Measurements from ENCODE around the gene EXT2. TPM values are rescaled to one million over a fixed set of nuclear protein-coding genes. Genes with fewer than 3 reads are reported as not detected.

The EXT2 gene
- total RNA-seq, 1 experiment from 2014 or later = 42.9 TPM

DNA sequence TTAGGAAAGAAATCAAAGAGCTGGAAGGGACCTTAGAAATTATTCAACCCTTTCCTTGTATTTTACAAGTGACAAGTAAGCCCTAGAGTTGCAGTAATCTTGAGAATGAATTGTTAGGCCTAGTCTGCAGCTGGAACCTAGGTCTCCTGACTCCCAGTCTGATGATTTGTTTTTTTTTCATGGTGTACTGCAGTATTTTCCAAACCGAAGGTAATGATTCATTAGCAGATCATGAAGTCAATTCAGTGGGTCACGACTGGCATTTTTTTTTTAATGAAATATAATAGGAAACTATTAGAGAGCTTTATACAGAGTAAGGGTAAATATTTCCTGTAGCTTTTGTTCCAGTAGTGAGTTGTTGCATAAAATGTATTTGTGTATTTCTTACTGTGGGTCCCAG lies 42.8 kb downstream of the EXT2 start:
- no CpG with 5 or more reads among the region's 2 CpGs for WGBS (ENCODE audit: extremely low coverage, insufficient read length, low lambda C conversion rate)
- H2BK15ac ChIP-seq (ENCODE audit: low read depth, low read length) = no peak overlapping the region

More for the DNA sequence above, 42.8 kb downstream of the EXT2 start:
- H2BK12ac ChIP-seq (ENCODE audit: insufficient read length, low read depth, low read length) = no peak overlapping the region
- Mint-ChIP-seq H3K27me3 (ENCODE audit: low read depth) (no peaks in the 10 kb centered on the region), H3K4me3 (no peak overlapping the region), H3K9me3 (no peaks in the 10 kb centered on the region), H3K4me1 (peaks cover 0 to 13% of the 10 kb centered on the region in 2 experiments; a peak in 2 of 4 replicates), H3K27ac (no peak overlapping the region), H3K36me3 (ENCODE audit: insufficient read depth in 1 of 3, low read depth in 3 of 3) (no peaks in the 10 kb centered on the region; a peak in 2 of 7 replicates)
- H3K79me1 ChIP-seq (ENCODE audit: insufficient read depth, low read depth, low read length, poor library complexity, severe bottlenecking) = no peaks in the 10 kb centered on the region
- H3K4me2 ChIP-seq (ENCODE audit: insufficient read depth, insufficient read length, low read length) = no peak overlapping the region
- H3K9ac ChIP-seq (ENCODE audit: extremely low read depth, insufficient read length, low read length) = no peak overlapping the region
- H4K5ac ChIP-seq (ENCODE audit: insufficient read length, low read depth, low read length) = no peak overlapping the region
- H2AK5ac ChIP-seq (ENCODE audit: insufficient read length, low read length) = no peak overlapping the region
- no peak overlapping the region for H3K27ac ChIP-seq (ENCODE audit: insufficient read length, low read depth, low read length)
- H4K8ac ChIP-seq (replicated peaks; ENCODE audit: insufficient read length, low read depth, low read length) = no peak overlapping the region
- H2BK5ac ChIP-seq (ENCODE audit: insufficient read length, low read length) = no peak overlapping the region
- H2BK120ac ChIP-seq (ENCODE audit: low read depth, low read length, poor library complexity, severe bottlenecking) = no peak overlapping the region
- no peaks in the 10 kb centered on the region for H4K20me1 ChIP-seq (ENCODE audit: control insufficient read depth, insufficient read depth, insufficient read length)
- H3K4ac ChIP-seq (ENCODE audit: low read depth, low read length) = no peak overlapping the region
- no peaks in the 10 kb centered on the region for H3K4me1 ChIP-seq (ENCODE audit: insufficient read depth, low read length)
- H3K18ac ChIP-seq (ENCODE audit: insufficient read length, low read depth, low read length) = no peak overlapping the region
- no peak overlapping the region for H3T11ph ChIP-seq (ENCODE audit: low read length)
- no peak overlapping the region for H3K14ac ChIP-seq (ENCODE audit: insufficient read depth, low read length)
- no peaks in the 10 kb centered on the region for H3K23me2 ChIP-seq (ENCODE audit: insufficient read length, low read depth, low read length, poor library complexity, severe bottlenecking)
- no peak overlapping the region for H2AFZ ChIP-seq (ENCODE audit: low read length)
- H2BK20ac ChIP-seq (ENCODE audit: low read depth, low read length, poor library complexity, severe bottlenecking) = no peak overlapping the region
- TF ChIP-seq, protein P1, sequence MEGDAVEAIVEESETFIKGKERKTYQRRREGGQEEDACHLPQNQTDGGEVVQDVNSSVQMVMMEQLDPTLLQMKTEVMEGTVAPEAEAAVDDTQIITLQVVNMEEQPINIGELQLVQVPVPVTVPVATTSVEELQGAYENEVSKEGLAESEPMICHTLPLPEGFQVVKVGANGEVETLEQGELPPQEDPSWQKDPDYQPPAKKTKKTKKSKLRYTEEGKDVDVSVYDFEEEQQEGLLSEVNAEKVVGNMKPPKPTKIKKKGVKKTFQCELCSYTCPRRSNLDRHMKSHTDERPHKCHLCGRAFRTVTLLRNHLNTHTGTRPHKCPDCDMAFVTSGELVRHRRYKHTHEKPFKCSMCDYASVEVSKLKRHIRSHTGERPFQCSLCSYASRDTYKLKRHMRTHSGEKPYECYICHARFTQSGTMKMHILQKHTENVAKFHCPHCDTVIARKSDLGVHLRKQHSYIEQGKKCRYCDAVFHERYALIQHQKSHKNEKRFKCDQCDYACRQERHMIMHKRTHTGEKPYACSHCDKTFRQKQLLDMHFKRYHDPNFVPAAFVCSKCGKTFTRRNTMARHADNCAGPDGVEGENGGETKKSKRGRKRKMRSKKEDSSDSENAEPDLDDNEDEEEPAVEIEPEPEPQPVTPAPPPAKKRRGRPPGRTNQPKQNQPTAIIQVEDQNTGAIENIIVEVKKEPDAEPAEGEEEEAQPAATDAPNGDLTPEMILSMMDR (conservative IDR thresholded peaks at IDR 0.05) = no peak
- H4K91ac ChIP-seq (ENCODE audit: insufficient read length, low read depth, low read length) = no peak overlapping the region
- H3K9me3 ChIP-seq (ENCODE audit: control insufficient read depth, low read depth, low read length) = no peaks in the 10 kb centered on the region
- H3K27me3 ChIP-seq (ENCODE audit: insufficient read depth, low read length) = no peaks in the 10 kb centered on the region
- no peak overlapping the region for H3K56ac ChIP-seq (ENCODE audit: insufficient read length, low read depth, low read length)
- H3K79me2 ChIP-seq (ENCODE audit: insufficient read depth, low read length) = no peaks in the 10 kb centered on the region
- no peak for DNase-seq
- no peak overlapping the region for H3K23ac ChIP-seq (ENCODE audit: insufficient read length, low read depth, low read length)
